Measurements from ENCODE around the gene AREL1.
"Not testable (repeated sequence)": the region's sequence is repeated elsewhere in the genome, so short reads cannot be mapped to it uniquely, and the experiment has no call there.

AREL1 gene, protein sequence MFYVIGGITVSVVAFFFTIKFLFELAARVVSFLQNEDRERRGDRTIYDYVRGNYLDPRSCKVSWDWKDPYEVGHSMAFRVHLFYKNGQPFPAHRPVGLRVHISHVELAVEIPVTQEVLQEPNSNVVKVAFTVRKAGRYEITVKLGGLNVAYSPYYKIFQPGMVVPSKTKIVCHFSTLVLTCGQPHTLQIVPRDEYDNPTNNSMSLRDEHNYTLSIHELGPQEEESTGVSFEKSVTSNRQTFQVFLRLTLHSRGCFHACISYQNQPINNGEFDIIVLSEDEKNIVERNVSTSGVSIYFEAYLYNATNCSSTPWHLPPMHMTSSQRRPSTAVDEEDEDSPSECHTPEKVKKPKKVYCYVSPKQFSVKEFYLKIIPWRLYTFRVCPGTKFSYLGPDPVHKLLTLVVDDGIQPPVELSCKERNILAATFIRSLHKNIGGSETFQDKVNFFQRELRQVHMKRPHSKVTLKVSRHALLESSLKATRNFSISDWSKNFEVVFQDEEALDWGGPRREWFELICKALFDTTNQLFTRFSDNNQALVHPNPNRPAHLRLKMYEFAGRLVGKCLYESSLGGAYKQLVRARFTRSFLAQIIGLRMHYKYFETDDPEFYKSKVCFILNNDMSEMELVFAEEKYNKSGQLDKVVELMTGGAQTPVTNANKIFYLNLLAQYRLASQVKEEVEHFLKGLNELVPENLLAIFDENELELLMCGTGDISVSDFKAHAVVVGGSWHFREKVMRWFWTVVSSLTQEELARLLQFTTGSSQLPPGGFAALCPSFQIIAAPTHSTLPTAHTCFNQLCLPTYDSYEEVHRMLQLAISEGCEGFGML

DNA sequence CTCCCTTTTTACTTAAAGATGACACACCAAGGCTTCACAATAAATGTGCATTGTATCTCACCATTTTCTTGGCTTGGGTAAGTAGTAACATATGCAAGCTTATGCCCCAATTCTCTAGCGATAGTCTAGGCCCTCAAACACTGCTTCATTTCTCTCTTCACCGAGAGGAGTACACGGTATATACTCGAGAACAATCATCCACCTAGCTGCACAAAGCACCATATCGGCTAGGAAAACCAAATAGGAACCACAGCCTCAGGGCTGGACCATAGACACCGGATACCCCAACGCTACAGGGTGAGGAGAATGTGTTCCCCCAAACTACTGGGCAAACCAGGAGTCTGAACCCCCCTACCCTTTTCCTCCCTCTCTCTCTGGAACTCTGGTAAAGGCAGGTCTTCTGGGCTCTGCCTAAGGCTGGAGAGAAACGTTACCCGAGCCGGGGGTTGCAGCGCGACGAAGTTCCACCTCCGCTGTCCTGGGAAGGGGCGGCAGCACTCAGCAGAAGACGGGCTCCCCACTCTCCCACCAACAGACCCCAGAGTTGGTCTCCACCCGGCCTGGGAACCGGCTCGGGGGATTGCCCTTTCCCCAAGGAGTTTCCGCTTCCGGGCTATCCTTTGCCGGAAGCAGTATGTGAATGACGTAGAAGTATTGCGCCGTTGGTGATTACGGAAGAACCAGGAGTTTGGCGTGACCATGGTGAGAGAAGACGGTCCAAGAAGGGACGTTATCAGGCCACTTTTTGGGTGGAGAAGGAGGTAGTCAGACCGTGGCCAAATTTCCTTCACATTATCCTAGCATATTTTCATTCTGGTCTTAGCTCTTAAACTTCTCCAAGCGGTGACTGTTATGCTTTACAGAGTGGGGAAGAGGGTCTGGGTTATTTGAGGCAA, at the start of gene AREL1, which contains the start of gene FCF1:
Gene AREL1, minus strand, starts transcription at position 582 of the 896 bp plus-strand sequence. CDS start 27,465 bp downstream, outside the sequence.
Gene FCF1, plus strand, starts transcription at position 646 of the 896 bp plus-strand sequence. Its CDS starts 54 bp downstream, at position 700.
- peaks cover 9% of the 10 kb centered on the region for H3K4me1 ChIP-seq (ENCODE audit: control insufficient read depth, insufficient read depth, low read length, unreplicated experiment)
- peak within 1 kb of the TSS; percentile 60 for H3K27ac ChIP-seq (ENCODE audit: low read depth, low read length)
- H3K27me3 ChIP-seq (ENCODE audit: insufficient read depth, low read length): no peaks in the 10 kb centered on the region
- H2AFZ ChIP-seq (ENCODE audit: low read length, unreplicated experiment): peak within 1 kb of the TSS; percentile 35
- H3K36me3 ChIP-seq (ENCODE audit: insufficient read depth, low read length): peaks cover 12% of the 10 kb centered on the region
- H3K79me2 ChIP-seq (ENCODE audit: control insufficient read depth, insufficient read depth, low read length, unreplicated experiment): peaks cover 65% of the 10 kb centered on the region
- H3K4me3 ChIP-seq (ENCODE audit: low read depth, low read length): peak within 1 kb of the TSS; percentile 88

DNA sequence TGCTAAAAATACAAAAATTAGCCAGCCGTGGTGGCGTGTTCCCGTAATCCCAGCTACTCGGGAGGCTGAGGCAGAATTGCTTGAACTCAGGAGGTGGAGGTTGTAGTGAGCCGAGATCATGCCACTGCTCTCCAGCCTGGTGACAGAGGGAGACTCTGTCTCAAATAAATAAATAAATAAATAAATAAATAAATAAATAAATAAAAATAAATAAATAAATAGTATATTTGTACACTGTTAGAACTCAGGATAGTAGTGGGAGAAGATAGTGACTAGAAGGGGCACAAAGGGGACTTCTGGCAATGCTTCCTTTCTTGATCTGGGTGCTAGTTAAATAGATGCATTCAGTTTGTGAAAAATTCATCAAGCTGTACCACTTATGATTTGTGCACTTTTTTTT, 45.6 kb upstream of the AREL1 start:
- H3K79me2 ChIP-seq (ENCODE audit: control insufficient read depth, insufficient read depth, low read length, unreplicated experiment); H2AFZ ChIP-seq (ENCODE audit: low read length, unreplicated experiment); H3K27ac ChIP-seq (ENCODE audit: low read depth, low read length); H3K36me3 ChIP-seq (ENCODE audit: insufficient read depth, low read length); H3K27me3 ChIP-seq (ENCODE audit: insufficient read depth, low read length); H3K4me3 ChIP-seq (ENCODE audit: low read depth, low read length); H3K4me1 ChIP-seq (ENCODE audit: control insufficient read depth, insufficient read depth, low read length, unreplicated experiment): not testable (repeated sequence)

DNA sequence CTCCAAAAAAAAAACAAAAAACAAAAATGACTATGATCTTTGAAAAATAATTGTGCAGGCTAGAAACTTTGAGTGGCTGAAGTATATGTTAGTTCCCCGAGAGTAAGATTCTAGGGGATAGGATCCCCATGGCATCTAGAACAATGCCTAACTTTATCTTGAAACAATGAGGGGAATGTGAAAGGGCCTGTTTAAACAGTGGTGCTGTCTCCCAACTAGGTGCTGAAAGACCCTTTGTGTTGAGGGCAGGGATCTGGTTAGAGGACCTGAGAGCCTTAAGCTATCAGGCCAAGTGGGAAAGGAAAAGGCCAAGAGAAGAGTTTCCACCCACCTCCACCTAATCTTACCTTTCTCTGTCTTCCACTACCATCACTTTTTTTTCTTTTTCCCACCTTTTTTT, 43.4 kb upstream of the AREL1 start:
- H3K36me3 ChIP-seq (ENCODE audit: insufficient read depth, low read length): no peaks in the 10 kb centered on the region
- no peak overlapping the region for H3K4me3 ChIP-seq (ENCODE audit: low read depth, low read length)
- H3K79me2 ChIP-seq (ENCODE audit: control insufficient read depth, insufficient read depth, low read length, unreplicated experiment): no peaks in the 10 kb centered on the region
- H3K4me1 ChIP-seq (ENCODE audit: control insufficient read depth, insufficient read depth, low read length, unreplicated experiment): no peaks in the 10 kb centered on the region
- H3K27ac ChIP-seq (ENCODE audit: low read depth, low read length): no peak overlapping the region
- no peaks in the 10 kb centered on the region for H3K27me3 ChIP-seq (ENCODE audit: insufficient read depth, low read length)
- no peak overlapping the region for H2AFZ ChIP-seq (ENCODE audit: low read length, unreplicated experiment)

DNA sequence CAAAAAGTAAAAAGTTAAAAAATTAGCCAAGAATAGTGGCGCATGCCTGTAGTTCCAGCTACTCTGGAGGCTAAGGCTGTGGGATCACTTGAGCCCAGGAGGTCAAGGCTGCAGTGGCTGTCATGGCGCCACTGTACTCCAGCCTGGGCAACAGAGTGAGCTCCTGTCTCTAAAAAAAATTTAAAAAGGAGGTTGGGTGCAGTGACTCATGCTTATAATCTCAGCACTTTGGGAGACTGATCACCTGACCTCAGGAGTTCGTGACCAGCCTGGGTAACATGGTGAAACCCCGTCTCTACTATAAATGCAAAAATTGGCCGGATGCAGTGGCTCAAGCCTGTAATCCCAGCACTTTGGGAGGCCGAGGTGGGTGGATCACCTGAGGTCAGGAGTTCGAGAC, 42.0 kb upstream of the AREL1 start:
- no peak overlapping the region for H2AFZ ChIP-seq (ENCODE audit: low read length, unreplicated experiment)
- H3K27me3 ChIP-seq (ENCODE audit: insufficient read depth, low read length): no peaks in the 10 kb centered on the region
- H3K4me3 ChIP-seq (ENCODE audit: low read depth, low read length): no peak overlapping the region
- no peaks in the 10 kb centered on the region for H3K36me3 ChIP-seq (ENCODE audit: insufficient read depth, low read length)
- no peaks in the 10 kb centered on the region for H3K79me2 ChIP-seq (ENCODE audit: control insufficient read depth, insufficient read depth, low read length, unreplicated experiment)
- no peaks in the 10 kb centered on the region for H3K4me1 ChIP-seq (ENCODE audit: control insufficient read depth, insufficient read depth, low read length, unreplicated experiment)
- H3K27ac ChIP-seq (ENCODE audit: low read depth, low read length): no peak overlapping the region

DNA sequence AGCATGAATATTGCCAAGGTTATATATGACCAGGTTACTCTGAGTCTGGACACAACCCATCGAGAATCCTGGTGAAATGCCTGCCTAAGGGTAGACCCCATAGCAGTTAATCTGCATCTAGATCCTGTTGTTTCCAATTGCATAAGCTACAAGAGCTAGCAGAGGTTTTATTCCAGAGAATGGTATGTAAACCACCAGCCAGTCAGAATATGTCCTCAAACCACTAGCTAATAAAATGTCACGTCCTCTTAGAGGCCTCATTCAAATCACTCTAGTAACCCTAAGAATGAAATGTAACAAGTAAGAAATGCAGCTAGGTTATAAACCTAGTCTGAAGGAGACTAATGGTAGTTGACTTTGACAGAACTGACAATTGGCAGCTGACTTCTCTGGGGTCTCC, 41.3 kb upstream of the AREL1 start:
- Histone ChIP-seq H3K79me2 (ENCODE audit: control insufficient read depth, insufficient read depth, low read length, unreplicated experiment) (no peaks in the 10 kb centered on the region), H2AFZ (ENCODE audit: low read length, unreplicated experiment) (no peak overlapping the region), H3K27ac (ENCODE audit: low read depth, low read length) (no peak overlapping the region), H3K4me3 (ENCODE audit: low read depth, low read length) (no peak overlapping the region), H3K4me1 (ENCODE audit: control insufficient read depth, insufficient read depth, low read length, unreplicated experiment) (no peaks in the 10 kb centered on the region), H3K27me3 (ENCODE audit: insufficient read depth, low read length) (no peaks in the 10 kb centered on the region), H3K36me3 (ENCODE audit: insufficient read depth, low read length) (no peaks in the 10 kb centered on the region)

DNA sequence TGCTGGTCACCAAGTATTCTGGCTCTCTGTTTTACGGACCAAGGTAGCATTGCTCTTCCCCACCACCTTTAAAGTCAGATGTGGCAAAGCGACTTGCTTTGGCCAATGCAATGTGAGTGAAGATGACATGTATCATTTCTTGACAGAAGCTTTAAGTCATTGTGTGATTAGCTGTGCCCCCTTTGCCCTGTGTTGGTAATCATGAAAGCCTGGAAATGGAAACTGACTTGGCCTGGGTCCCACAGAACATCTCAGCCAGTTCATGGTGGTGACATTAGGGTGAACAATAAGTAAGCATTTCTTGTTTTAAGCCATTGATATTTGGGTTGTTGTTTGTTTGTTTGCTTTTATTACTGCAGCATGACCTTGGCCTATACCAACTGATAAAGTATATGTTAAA, 34.4 kb upstream of the AREL1 start:
- Histone ChIP-seq H3K79me2 (ENCODE audit: control insufficient read depth, insufficient read depth, low read length, unreplicated experiment) (no peaks in the 10 kb centered on the region), H3K4me1 (ENCODE audit: control insufficient read depth, insufficient read depth, low read length, unreplicated experiment) (no peaks in the 10 kb centered on the region), H2AFZ (ENCODE audit: low read length, unreplicated experiment) (no peak overlapping the region), H3K27ac (ENCODE audit: low read depth, low read length) (no peak overlapping the region), H3K36me3 (ENCODE audit: insufficient read depth, low read length) (no peaks in the 10 kb centered on the region), H3K27me3 (ENCODE audit: insufficient read depth, low read length) (no peaks in the 10 kb centered on the region), H3K4me3 (ENCODE audit: low read depth, low read length) (no peak overlapping the region)

DNA sequence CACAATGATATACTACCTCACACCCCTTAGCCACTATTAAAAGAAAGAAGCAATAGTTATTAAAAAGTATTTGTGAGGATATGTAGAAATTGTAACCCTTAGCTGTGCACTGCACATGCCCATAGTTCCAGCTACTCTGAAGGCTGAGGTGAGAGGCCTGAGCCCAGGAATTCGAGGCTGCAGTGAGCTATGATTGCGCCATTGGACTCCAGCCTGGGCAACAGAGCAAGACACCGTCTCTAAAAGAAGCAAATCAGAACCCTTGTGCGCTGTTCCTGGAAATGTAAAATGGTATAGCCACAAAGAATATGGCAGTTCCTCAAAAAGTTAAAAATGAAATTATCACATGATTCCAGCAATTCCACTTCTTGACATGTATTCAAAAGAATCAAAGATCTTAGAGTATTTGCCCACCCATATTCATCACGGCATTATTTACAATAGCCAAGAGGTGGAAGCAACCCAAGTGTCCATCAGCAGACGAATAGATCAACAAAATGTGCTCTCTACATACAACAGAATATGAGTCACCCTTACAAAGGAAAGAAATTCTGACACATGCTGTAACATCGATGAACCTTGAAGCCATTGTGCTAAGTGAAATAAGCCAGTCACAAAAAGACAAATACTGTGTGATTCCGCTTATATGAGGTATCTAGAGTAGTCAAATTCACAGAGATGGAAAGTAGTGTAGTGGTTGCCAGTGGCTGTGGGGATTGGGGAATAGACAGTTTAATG, 26.6 kb upstream of the AREL1 start:
- peaks cover 14% of the 10 kb centered on the region for H3K4me1 ChIP-seq (ENCODE audit: control insufficient read depth, insufficient read depth, low read length, unreplicated experiment)
- no peak overlapping the region for H2AFZ ChIP-seq (ENCODE audit: low read length, unreplicated experiment)
- H3K27ac ChIP-seq (ENCODE audit: low read depth, low read length): no peak overlapping the region
- H3K36me3 ChIP-seq (ENCODE audit: insufficient read depth, low read length): peaks cover 19% of the 10 kb centered on the region
- no peaks in the 10 kb centered on the region for H3K79me2 ChIP-seq (ENCODE audit: control insufficient read depth, insufficient read depth, low read length, unreplicated experiment)
- no peak overlapping the region for H3K4me3 ChIP-seq (ENCODE audit: low read depth, low read length)
- H3K27me3 ChIP-seq (ENCODE audit: insufficient read depth, low read length): no peaks in the 10 kb centered on the region

DNA sequence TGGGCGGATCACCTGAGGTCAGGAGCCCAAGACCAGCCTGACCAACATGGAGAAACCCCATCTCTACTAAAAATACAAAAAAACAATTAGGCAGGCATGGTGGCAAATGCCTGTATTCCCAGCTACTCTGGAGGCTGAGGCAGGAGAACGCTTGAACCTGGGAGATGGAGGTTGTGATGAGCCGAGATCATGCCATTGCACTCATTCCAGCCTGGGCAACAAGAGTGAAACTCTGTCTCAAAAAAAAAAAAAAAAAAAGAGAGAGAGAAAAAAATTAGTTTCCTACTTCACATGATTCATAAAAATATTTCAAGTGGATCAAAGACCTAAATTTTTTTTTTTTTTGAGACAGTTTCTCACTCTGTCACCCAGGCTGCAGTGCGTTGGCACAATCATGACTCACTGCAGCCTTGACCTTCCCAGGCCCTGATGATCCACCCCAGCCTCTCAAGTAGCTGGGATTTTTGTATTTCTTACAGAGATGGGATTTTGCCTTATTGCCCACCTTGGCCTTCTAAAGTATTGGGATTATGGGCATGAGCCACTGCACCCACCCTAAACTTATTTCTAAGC, 25.0 kb upstream of the AREL1 start:
- Histone ChIP-seq H3K36me3 (ENCODE audit: insufficient read depth, low read length) (peaks cover 23% of the 10 kb centered on the region), H3K79me2 (ENCODE audit: control insufficient read depth, insufficient read depth, low read length, unreplicated experiment) (no peaks in the 10 kb centered on the region), H3K4me3 (ENCODE audit: low read depth, low read length) (no peak overlapping the region), H3K27ac (ENCODE audit: low read depth, low read length) (peak overlapping the region; percentile 79), H2AFZ (ENCODE audit: low read length, unreplicated experiment) (no peak overlapping the region), H3K4me1 (ENCODE audit: control insufficient read depth, insufficient read depth, low read length, unreplicated experiment) (peaks cover 14% of the 10 kb centered on the region), H3K27me3 (ENCODE audit: insufficient read depth, low read length) (no peaks in the 10 kb centered on the region)

DNA sequence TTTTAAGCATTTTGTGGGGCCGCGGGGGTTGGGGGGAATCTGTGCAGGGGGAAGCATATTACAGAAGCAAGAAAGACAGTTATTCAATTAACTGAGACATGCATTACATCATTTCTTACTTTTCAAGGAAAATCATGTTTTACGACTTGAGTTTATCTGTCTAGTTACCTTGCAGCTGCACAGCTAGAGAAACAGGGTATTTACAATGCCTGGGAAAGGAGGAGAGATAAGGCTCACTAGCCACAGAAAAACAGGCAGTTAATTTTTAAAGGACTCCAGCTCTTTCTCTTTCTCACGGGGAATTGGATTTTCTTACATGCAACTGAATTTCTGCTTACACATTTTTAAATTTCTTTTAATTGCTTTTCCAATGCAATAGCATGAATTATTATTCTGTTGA, 22.2 kb upstream of the AREL1 start:
- no peak overlapping the region for H3K27ac ChIP-seq (ENCODE audit: low read depth, low read length)
- H3K4me1 ChIP-seq (ENCODE audit: control insufficient read depth, insufficient read depth, low read length, unreplicated experiment): peaks cover 14% of the 10 kb centered on the region
- H3K79me2 ChIP-seq (ENCODE audit: control insufficient read depth, insufficient read depth, low read length, unreplicated experiment): no peaks in the 10 kb centered on the region
- H3K27me3 ChIP-seq (ENCODE audit: insufficient read depth, low read length): no peaks in the 10 kb centered on the region
- no peak overlapping the region for H2AFZ ChIP-seq (ENCODE audit: low read length, unreplicated experiment)
- H3K4me3 ChIP-seq (ENCODE audit: low read depth, low read length): no peak overlapping the region
- peaks cover 30% of the 10 kb centered on the region for H3K36me3 ChIP-seq (ENCODE audit: insufficient read depth, low read length)

Measured in ACC112 (cell line).